NCI-H82 (cell line): ENCODE measurements around the gene CCDC82.
"Not testable (repeated sequence)": the region's sequence is repeated elsewhere in the genome, so short reads cannot be mapped to it uniquely, and the experiment has no call there.

ENCODE experiments used
- DNase-seq: peaks from one replicate; lab custom pipeline; 2025; lab: John Stamatoyannopoulos, UW

CCDC82 gene

DNA sequence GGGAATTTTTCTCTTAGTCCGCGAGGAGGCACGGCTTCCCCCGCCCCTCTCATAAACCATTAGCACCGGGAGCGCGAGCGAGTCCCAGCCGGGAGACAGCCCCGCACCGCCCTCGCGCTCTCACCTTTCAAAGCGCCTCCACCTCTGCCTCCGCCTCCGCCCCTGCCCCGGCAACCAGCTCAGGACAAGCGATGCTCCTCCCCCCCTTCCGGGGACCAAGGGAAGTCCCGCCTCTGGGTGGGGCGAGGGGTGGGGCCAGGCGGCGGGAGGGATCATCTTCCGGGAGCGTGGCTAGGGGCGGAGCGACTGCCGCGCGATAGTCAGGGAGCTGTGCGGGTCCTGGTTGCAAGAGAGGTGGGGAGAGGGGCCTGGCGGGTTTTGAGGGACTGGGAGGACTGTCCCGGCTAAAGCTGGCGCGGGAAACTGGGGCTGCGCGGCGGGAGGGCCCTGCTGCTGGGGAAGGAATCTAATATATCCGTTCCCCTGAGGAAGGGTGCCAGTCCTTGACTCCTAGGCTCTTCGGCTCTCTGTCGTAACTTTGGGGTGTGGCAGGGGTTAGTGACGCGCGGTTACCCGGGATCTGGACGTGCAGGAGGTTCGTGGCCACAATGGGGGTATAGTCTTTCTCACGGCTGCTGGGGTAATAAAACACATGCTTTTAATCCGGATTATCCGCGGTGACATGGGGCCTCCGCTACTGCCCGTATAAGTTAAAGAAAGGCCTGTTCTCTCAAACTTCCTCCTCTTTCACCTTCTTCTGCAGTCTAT is at the start of gene CCDC82, which contains the start of gene JRKL:
CCDC82 (minus strand) TSS at position 193 of the 768 bp plus-strand sequence. CDS start 5,165 bp downstream, outside the sequence.
JRKL (plus strand) TSS at position 294 of the 768 bp plus-strand sequence. CDS start 637 bp downstream, outside the sequence.
- peak; percentile 96 for DNase-seq

DNA sequence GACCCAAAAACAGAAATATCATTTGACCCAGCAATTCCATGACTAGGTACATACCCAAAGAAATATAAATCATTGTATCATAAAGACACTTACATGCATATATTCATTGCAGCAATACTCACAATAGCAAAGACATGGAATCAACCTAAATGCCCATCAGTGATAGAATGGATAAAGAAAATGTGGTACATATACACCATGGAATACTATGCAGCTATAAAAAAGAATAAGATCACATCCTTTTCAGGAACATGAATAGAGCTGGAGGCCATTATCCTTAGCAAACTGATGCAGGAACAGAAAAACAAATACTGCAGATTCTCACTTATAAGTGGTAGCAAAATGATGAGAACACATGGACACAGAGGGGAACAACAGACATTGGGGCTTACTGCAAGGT is 42.9 kb upstream of the CCDC82 start:
- DNase-seq: not testable (repeated sequence)

GRCh38 chr11:96430668-96431067 is 41.0 kb upstream of the CCDC82 start:
- no peak for DNase-seq

GRCh38 chr11:96424693-96425092 is 35.0 kb upstream of the CCDC82 start:
- DNase-seq: no peak

- DNase-seq: no peak
Measured at GRCh38 chr11:96413408-96413807, 23.7 kb upstream of the CCDC82 start.

DNA sequence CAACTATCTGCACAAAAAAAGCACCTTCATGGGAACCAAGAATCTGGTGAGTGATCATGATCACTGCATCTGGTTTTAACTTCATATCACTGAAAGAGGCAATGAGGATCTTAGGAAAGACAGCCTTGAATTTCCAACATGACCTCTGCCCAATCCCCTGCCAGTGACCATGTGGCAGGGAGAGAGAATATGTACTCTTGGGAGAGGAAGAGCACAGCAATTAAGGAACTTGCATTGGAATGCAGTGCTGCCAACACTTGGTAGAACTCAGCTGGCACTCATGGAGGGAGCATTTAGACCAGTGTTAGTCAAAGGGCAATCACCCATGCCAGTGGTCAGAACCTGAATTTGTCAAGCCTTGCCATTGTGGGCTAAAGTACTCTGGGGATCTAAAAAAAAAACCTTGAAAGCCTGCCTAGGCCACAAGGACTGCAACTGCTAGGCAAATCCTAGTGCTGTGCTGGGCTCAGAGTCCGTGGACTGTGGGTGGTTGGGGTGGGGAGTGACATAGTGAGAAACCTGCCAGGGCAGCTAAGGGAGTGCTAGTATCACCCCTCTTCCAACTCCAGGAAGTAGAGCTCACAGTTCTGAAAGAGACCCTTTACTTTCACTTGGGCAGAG is 23.2 kb upstream of the CCDC82 start:
- DNase-seq: no peak

DNA sequence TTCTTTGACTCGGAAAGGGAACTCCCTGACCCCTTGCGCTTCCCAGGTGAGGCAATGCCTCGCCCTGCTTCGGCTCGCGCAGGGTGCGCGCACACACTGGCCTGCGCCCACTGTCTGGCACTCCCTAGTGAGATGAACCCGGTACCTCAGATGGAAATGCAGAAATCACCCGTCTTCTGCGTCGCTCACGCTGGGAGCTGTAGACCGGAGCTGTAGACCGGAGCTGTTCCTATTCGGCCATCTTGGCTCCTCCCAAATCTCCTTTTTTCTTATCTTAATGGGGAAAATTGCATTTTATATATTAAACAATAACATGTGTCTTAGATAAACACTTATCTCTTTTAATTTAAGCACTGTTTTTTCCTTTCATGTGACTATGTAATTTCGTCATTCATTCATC is 21.7 kb upstream of the CCDC82 start:
- peak; percentile 7 for DNase-seq

- DNase-seq: no peak
Measured at GRCh38 chr11:96400697-96401096, 11.0 kb upstream of the CCDC82 start.

GRCh38 chr11:96397863-96398262 is 8.2 kb upstream of the CCDC82 start:
- no peak for DNase-seq

- no peak for DNase-seq
Measured at GRCh38 chr11:96396637-96397036, 6.9 kb upstream of the CCDC82 start.

- DNase-seq: no peak
Measured at GRCh38 chr11:96394773-96395172, 5.1 kb upstream of the CCDC82 start.

- peak; percentile 54 for DNase-seq
Measured at GRCh38 chr11:96393753-96394348, 4.1 kb upstream of the CCDC82 start.

DNA sequence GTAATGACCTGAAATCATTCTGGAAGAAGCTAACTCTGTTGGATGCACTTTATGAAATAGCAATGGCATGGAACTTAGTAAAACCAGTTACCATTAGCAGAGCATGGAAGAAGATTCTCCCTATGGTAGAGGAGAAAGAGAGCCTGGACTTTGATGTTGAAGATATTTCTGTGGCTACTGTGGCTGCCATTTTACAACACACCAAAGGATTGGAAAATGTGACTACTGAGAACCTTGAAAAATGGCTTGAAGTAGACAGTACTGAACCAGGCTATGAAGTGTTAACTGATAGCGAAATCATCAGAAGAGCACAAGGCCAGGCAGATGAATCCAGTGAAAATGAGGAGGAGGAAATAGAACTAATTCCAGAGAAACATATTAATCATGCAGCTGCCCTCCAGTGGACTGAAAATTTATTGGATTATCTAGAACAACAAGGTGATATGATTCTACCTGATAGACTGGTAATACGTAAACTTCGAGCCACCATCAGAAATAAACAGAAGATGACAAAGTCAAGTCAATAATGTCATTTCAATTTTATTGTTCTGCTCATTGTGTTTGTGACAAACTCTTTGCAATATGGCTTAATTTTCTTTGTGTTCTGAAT is 2.1 kb upstream of the CCDC82 start:
- DNase-seq: peak; percentile 3

DNA sequence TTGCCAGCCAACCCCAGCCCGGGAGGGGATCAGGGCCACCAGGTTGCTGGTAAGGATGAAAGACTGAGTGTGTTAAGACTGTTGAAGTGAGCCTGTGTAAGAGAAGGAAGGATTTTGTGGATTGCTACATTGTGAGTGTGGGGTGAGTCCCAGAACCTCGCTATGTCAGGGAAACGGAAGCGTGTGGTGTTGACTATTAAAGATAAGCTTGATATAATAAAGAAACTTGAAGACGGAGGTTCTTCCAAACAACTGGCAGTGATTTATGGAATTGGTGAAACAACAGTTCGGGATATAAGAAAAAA is 728 bp upstream of the CCDC82 start:
- DNase-seq: no peak

- peak; percentile 78 for DNase-seq
Measured at GRCh38 chr11:96388891-96389719, 607 bp downstream of the CCDC82 start.

GRCh38 chr11:96385187-96385586 is 4.5 kb downstream of the CCDC82 start:
- no peak for DNase-seq

DNA sequence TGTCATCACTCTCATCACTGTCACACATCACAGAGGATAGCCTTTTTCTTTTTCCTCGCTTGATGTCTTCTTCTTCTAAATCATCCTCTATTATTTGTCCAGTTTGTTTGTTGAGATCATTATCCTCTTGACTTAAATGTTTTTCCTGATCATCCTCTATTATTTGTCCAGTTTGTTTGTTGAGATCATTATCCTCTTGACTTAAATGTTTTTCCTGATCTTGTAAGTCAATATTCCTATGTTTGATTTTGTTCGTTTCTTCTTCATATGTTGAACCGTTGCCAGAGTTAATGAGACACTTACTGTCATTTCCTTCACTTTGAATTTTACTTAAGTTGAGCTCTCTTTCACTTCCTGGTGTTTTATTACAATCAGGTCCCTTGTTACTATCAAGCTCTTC is 5.6 kb downstream of the CCDC82 start:
- DNase-seq: no peak

GRCh38 chr11:96376796-96377195 is 12.9 kb downstream of the CCDC82 start:
- no peak for DNase-seq

GRCh38 chr11:96373826-96374225 is 15.9 kb downstream of the CCDC82 start:
- DNase-seq: no peak

GRCh38 chr11:96367342-96367741 is 22.4 kb downstream of the CCDC82 start:
- DNase-seq: no peak

DNA sequence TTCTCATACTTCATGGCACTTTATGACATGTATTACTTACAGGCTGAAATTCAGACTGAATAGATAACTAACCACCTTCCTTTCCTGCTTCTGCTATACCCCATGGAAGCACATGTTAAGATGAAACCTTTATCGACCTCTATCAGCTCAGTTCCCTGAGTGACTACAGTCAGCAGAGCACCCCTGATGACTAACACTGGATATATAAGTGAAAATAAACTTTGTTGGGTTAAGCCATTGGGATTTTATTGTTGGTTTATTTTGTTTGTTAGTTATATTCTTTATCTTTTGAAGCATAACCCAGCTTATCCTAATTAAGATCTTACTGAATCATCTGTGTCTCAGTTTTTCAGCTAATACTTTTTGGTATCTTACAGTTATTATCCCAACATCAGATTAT is 23.7 kb downstream of the CCDC82 start:
- no peak for DNase-seq

- DNase-seq: no peak
Measured at GRCh38 chr11:96365493-96365892, 24.2 kb downstream of the CCDC82 start.
